GM19193 (cell line): Measurements from ENCODE around the gene NIPBL.

Source experiments
- POLR2A ChIP-seq: IDR thresholded peaks from 4 replicates; pipeline ENCODE4 v1.6.1; 2011; ENCODE audit not compliant: insufficient read depth, insufficient read length; ENCODE audit errors: extremely low read depth

The NIPBL gene

DNA sequence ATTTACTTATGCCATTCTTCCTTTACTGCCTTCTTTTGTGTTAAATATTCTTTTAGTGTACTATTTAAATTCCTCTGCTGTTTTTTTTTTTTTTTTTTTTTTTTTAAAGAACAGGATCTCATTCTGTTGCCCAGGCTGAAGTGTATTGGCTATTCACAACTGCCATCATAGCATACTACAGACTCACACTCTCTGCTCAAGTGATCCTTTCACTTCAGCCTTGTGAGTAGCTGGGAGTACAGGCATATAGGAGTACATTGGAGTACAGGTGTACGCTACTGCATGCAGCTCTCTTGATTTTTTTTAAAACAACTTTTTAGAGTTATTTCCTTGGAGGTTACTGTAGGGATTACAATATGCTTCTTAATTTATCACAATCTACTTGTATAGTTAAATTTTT, 56.1 kb downstream of the NIPBL start:
- TF ChIP-seq POLR2A = no peak

DNA sequence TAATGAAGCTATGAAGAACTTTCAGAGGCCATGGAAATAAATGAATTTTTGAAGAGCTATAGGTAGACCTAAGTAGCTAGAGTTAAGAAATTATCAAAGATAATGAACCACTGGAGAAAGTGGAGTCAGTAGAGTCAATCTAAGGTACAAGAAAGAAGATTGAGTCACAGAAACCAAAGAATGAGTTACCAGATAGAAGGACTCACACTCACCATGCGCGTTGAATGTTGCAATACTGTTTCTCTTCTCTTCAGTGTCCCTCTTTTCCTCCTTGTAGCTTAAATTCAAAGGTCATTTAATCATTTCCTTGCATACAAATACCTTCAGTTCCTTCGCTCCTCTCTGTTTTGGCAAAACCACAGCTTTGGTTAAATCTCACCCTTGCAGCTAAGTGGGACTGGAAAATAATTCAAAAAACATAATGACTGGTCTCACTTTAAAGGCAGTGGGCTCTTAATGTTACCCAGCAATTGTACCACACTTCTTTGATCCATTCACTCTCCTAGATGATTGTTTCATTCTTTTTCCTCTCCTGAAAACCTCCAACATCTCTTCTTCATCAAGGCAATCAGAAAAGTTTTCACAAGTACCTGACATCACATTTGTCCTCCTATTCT, 58.3 kb downstream of the NIPBL start:
- no peak for TF ChIP-seq POLR2A

DNA sequence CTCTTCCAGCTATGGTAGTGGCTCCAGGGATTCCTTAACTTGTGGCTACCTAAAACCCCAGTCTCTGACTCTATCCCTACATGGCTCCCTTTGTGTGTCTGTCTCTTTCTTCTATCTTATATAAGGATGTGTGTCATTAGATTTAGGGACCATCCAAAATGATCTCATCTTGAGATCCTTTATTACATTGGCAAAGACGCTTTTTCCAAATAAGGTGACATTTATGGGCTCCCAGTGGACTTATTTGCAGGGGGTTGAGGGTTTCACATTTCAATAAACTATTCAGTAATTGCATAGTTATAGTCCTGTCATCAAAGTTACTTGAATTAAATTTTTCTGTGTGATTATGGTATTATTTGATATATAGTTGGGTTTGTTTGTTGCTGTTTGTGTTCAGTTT, 59.2 kb downstream of the NIPBL start:
- no peak for TF ChIP-seq POLR2A

DNA sequence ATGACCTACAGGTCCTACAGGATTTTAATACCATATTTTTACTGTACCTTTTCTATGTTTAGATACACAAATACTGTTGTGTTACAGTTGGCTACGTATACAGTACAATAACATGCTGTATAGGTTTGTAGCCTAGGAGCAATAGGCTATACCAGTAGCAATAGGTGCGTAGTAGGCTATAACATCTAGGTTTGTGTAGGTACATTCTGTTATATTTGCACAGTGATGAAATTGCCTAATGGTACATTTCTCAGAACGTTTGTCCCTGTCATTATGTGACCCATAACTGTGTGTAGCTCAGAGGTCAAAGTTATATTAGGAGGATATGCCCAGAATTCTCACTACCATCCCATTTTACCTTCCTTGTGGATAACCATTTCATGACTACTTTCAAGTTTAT, 59.7 kb downstream of the NIPBL start:
- no peak for TF ChIP-seq POLR2A

DNA sequence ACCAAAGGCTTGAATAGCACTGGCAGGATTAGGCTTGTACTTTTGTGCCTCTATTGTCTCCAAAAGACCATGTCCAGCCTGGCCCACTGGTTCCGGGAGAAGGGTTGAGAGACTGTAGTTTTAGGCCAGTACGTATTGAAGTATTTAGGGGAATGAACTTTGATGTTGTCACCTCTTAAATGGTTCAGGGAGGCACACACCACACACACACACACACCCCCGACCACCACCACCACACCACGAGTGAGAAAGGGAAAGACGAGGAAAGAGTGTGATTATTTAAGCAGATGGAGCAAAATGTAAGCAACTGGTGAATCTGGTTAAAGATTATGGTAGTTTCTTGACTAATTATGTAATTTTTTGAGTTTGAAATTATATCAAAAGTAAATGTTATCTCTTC, 61.6 kb downstream of the NIPBL start:
- no peak for TF ChIP-seq POLR2A

DNA sequence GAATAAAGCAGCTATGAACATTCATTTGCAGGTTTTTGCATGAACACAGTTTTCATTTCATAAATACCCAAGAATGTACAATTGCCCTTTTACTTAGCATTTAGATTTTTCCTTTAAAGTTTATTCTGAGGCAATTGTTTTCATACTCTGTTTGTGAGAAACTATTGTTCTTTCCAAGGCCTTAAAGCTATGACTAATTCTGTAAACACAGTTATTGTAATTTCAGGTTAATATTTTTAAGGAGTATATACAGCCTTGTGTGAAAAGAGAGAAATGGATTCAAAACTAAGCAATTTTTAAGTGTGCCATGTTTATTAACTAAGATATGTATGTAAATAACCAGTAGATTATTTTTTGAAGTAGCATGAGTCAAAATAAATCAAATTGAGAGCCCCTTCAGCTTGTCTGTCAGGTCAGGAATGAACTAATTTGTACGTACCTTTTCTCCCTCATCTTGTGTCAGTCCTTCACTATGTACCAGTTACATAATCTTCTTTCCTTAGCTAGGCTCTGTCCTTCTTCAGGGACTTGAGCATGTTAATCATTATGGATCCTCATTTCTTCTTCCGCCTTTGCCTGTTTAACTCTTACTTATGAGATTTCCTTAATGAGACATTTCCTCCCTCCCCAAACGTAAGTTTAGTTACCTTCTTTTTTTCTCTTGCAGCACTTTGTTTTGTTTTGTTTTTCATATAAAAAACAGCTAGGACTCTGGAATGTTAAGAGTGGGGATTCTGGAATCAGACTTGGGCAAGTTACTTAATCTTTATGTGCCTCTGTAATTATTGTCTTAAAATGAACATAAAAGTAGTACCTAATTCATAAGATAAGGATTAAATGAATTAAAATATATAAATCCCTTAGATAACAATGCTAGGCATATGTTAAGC, 63.6 kb downstream of the NIPBL start:
- TF ChIP-seq POLR2A = no peak

DNA sequence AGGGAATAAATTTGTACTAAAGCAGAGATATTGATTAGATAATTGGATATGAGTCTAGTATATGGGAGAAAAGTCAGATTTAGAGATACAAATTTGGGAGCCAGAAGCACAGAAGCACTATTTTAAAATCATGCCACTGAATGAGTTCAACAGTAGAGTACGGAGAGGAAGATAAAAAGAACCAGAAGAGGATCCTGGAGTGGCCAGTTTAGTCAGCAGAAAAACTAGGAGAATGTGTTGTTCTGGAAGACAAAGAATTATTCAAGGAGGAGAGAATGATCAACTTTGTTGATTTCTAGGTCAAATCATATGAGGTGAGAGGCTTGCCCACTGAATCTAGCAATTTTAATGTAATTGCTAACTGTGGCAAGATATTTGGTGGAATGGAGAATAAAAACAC, 67.0 kb downstream of the NIPBL start:
- TF ChIP-seq POLR2A = no peak

DNA sequence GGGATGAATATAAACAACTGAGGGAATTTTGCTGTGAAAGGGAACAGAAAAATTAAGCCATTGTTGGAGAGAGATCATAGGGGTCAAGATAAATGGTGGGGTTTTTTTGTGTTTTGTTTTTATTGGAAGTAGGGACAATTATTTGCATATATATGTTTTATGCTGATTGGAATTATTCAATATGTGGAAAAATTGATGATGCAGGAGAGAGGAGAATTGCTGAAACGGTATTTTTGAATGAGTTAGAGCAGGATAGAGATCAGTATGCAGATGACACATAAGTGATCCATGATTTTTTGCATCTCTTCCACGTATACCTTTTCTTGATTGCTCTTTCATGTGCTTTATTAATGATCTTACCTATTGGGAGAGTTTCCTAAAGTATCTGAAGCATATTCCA, 67.5 kb downstream of the NIPBL start:
- TF ChIP-seq POLR2A = no peak

DNA sequence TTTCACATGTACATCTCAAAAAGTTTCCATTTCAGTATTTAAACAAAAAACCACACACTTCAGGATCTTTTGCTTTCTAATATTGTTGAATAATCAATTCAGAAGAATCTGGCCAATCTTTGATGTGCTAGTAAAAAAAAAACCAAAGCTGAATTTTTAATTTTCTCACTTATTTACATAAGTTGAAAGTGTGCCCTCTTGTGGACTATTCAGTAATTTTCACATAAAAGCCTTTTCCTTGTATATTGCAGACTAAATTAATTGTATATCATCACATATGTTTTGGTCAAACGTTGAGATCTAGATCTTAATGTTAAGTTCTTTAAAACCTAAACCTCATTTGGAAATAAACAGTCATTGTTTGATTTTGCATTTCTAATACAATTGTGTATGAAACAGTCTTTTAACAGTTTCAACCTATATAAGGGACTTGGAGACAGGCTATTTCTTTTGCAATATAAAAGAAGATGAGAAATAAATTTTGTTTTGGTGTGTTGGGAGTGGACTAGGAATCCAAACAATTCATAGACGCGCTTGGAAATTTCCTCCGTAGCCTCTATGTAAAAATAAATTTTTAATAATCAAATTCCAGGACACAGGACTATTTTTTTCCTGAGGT, 68.1 kb downstream of the NIPBL start:
- TF ChIP-seq POLR2A = no peak

DNA sequence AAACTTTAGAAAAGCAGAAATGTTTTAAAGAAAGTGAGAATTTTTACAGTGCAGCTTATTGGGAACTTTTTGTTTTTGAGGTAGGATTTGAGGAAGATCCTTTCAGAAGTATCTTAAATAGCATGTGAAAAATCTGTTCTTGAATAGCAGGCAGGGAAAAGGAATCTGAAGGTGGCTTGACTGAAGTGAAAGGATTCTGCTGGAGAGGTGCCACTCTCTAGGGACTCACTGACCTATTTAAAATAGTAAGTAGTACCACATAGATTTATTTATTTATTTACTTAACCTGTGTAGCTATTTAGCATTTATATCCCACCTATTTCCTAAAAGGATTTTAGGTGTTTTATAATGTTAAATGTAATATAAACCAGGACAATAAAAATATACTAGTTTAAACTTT, 69.1 kb downstream of the NIPBL start:
- no peak for TF ChIP-seq POLR2A

DNA sequence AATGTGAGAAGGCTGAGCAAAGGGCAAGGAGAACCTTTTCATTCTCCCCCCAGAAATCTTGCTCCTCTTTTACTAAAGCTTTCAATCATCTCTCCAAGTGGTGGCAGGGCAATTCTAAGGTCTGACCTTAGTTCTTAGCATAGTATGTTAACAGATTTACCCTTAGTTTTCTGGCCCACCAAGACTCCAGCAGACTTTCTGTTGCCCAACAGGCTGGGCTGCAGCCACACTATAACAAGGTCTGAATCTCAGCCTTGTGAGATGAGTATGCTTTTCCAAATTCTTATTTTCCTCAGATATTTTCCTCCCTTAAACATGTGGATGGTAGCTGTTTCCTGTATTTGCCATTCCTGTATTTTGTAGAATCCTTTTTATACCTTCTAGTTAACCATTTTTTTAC, 69.5 kb downstream of the NIPBL start:
- no peak for TF ChIP-seq POLR2A

GRCh38 chr5:36948041-36948440, 71.5 kb downstream of the NIPBL start:
- TF ChIP-seq POLR2A = no peak

DNA sequence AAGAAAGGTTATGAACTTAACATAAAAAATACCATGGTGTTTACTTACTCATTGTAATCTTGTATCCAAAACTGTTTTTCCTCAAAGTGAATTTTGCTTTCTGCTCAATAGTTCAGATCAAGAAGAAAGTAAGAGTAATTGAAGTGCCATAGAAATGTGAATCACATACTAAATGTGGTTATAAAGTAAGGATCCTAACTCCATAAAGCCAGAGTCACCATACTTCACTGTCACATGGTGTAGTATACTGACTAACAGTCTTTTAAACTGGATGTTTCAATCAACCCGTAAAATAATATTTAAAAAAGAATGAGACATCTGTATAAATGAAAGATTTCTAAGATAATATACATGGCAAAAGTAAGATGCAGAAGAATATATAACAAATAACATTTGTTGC, 72.1 kb downstream of the NIPBL start:
- no peak for TF ChIP-seq POLR2A

- no peak for TF ChIP-seq POLR2A
Observed at GRCh38 chr5:36949593-36949992, 73.0 kb downstream of the NIPBL start.

- TF ChIP-seq POLR2A = no peak
Observed at GRCh38 chr5:36950586-36951457, 74.3 kb downstream of the NIPBL start.

GRCh38 chr5:36953043-36953442, 76.5 kb downstream of the NIPBL start:
- TF ChIP-seq POLR2A = no peak

- no peak for TF ChIP-seq POLR2A
Observed at GRCh38 chr5:36957953-36958537, 81.5 kb downstream of the NIPBL start.
